SIG-M5 treated with dmso at 0.1 percent for 504 hours (cell line): Measurements from ENCODE around the gene HHATL.

Experiments
- DNase-seq: peaks from one replicate; lab custom pipeline; 2025; ENCODE audit not compliant: unreplicated experiment; lab: John Stamatoyannopoulos, UW

Gene HHATL

GRCh38 chr3:42713747-42714146 lies 11.1 kb upstream of the HHATL start:
- no peak for DNase-seq

- DNase-seq: no peak
These were observed 10.2 kb upstream of the HHATL start for GRCh38 chr3:42712688-42713372.

- no peak for DNase-seq
These were observed 9.7 kb upstream of the HHATL start for GRCh38 chr3:42712344-42712648.

GRCh38 chr3:42711491-42712343 lies 9.1 kb upstream of the HHATL start:
- DNase-seq: no peak

- no peak for DNase-seq
These were observed 7.9 kb upstream of the HHATL start for GRCh38 chr3:42710323-42711021.

- DNase-seq: no peak
These were observed 7.0 kb upstream of the HHATL start for GRCh38 chr3:42709621-42710020.

- DNase-seq: no peak
These were observed 6.1 kb upstream of the HHATL start for GRCh38 chr3:42708611-42709151.

GRCh38 chr3:42707620-42708355 lies 5.2 kb upstream of the HHATL start:
- DNase-seq: no peak

GRCh38 chr3:42706721-42707619 lies 4.4 kb upstream of the HHATL start:
- DNase-seq: no peak

GRCh38 chr3:42705962-42706585 lies 3.5 kb upstream of the HHATL start:
- DNase-seq: no peak

GRCh38 chr3:42705058-42705767 lies 2.6 kb upstream of the HHATL start:
- no peak for DNase-seq

GRCh38 chr3:42704136-42704841 lies 1.7 kb upstream of the HHATL start:
- DNase-seq: no peak

- DNase-seq: no peak
These were observed 1.1 kb upstream of the HHATL start for GRCh38 chr3:42703695-42704025.

GRCh38 chr3:42702982-42703694 lies 540 bp upstream of the HHATL start:
- no peak for DNase-seq

- DNase-seq: peak; percentile 37
These were observed 1.1 kb downstream of the HHATL start for GRCh38 chr3:42701371-42702065.

- DNase-seq: no peak
These were observed 2.0 kb downstream of the HHATL start for GRCh38 chr3:42700366-42701288.
